ENCODE data around the gene MEIS2.

DNA sequence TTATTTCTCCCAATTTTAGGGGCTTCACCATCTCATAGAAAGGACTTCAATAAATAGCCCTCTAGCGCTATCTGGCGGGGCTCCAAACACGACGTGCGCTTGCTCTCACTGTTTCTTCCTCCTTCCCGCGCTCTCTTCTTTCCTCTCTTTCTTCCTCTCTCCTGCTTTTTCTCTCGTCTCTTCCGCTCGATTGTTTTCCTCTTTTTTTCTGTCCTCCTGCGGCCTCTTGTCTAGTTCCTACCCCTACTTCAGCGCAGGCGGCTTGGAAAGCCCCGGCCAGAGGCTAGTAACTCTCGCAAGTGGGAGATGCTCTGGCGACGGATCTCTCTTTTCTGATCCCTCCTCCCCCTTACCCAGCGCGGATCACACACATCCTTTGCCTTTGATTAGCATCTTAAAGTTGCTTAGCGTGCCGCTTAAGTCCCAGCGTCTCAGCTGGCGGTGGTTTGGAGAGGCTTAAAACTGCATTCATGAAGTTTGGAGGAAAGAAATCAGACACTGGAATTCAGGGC is 6.2 kb upstream of the MEIS2 start:
- TF ChIP-seq, protein P1, sequence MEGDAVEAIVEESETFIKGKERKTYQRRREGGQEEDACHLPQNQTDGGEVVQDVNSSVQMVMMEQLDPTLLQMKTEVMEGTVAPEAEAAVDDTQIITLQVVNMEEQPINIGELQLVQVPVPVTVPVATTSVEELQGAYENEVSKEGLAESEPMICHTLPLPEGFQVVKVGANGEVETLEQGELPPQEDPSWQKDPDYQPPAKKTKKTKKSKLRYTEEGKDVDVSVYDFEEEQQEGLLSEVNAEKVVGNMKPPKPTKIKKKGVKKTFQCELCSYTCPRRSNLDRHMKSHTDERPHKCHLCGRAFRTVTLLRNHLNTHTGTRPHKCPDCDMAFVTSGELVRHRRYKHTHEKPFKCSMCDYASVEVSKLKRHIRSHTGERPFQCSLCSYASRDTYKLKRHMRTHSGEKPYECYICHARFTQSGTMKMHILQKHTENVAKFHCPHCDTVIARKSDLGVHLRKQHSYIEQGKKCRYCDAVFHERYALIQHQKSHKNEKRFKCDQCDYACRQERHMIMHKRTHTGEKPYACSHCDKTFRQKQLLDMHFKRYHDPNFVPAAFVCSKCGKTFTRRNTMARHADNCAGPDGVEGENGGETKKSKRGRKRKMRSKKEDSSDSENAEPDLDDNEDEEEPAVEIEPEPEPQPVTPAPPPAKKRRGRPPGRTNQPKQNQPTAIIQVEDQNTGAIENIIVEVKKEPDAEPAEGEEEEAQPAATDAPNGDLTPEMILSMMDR (IDR thresholded peaks at IDR 0.05; ENCODE audit: borderline replicate concordance, extremely low read depth, low read length, poor library complexity, severe bottlenecking): no peak
- TF ChIP-seq EZH2 (IDR thresholded peaks at IDR 0.05; ENCODE audit: borderline replicate concordance, low read depth, low read length, severe bottlenecking): no peak

All from DND-41 (cell line).